Measurements from ENCODE around the gene HDLBP.

The HDLBP gene

DNA sequence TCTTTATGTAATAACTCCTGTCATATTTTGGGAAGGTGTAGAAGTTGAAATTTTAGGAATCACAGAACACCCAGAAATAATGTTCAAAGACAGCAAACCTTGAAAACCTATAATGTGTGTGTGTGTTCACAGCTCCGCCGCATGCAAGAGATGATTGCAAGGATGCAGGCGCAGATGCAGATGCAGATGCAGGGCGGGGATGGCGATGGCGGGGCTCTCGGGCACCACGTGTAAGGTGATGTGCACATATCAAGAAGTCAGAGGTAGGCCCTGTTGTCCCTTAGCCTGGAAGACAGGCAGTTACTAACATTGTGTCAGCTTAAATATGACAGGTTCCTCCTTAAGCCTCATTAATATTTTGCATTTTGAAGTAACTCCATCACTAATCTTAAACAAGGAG, 34.5 kb upstream of the HDLBP start:
- H3K27ac ChIP-seq, result no peak overlapping the region
- TF ChIP-seq, protein P1, sequence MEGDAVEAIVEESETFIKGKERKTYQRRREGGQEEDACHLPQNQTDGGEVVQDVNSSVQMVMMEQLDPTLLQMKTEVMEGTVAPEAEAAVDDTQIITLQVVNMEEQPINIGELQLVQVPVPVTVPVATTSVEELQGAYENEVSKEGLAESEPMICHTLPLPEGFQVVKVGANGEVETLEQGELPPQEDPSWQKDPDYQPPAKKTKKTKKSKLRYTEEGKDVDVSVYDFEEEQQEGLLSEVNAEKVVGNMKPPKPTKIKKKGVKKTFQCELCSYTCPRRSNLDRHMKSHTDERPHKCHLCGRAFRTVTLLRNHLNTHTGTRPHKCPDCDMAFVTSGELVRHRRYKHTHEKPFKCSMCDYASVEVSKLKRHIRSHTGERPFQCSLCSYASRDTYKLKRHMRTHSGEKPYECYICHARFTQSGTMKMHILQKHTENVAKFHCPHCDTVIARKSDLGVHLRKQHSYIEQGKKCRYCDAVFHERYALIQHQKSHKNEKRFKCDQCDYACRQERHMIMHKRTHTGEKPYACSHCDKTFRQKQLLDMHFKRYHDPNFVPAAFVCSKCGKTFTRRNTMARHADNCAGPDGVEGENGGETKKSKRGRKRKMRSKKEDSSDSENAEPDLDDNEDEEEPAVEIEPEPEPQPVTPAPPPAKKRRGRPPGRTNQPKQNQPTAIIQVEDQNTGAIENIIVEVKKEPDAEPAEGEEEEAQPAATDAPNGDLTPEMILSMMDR (IDR thresholded peaks at IDR 0.05), result no peak
- H3K4me3 ChIP-seq, result no peak overlapping the region
- no peak for DNase-seq (ENCODE audit: low spot score)

DNA sequence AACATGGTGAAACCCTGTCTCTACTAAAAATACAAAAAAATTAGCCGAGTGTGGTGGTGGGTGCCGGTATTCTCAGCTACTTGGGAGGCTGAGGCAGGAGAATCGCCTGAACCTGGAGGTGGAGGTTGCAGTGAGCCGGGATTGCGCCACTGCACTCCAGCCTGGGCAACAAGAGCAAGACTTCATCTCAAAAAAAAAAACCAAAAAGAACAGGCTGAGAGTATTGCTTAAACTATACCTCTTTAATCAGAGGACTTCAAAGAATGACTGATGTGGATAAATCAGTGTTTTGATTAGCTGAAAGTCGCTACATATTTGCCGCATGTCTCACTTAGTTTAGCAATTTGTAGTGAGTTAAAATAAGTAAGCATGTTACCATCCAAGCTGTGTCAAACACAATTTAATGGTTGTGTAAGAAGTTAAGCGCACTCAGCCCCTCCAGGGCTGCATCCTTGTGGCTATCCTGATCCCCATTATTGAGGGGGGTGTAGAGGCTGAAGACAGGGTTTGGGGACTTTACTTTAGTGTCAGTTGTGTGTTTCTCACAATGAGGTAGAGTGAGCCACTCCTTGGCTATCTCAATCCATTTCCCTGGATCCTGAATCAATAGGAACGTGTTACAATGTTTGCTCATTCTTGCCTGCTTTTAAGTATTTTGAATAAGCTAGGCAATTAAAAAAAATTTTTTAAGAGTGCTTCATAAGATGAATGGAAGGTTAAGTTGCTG, 29.6 kb upstream of the HDLBP start:
- H3K27ac ChIP-seq, result no peak overlapping the region
- no peak for DNase-seq (ENCODE audit: low spot score)
- no peak overlapping the region for H3K4me3 ChIP-seq
- TF ChIP-seq, protein P1 (IDR thresholded peaks at IDR 0.05), result no peak

DNA sequence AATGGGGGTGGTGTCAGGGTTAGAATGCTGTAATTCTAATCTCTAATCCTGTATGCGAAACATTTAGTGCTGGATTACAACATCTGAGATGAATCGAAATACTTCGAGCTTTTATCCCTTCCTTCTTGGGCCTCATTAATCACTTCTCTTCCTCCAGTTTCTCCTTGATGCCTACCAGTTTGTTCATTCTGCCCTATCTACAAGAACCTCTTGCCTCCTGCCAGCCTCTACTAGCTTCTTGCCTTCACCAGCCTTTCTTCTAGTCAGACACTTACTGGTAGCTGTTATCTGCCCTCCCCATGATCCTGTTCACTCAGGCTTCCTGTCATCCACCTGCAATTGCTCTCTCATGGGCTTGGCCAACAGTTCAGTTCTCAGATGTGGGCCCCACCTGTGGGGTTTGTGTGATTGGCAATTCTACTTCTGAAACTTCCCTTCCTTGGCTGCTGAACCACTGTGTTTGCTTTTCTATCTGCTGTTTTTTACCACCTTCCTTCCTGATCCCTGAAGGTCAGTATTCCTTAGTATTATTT, 25.2 kb upstream of the HDLBP start:
- TF ChIP-seq, protein P1 (IDR thresholded peaks at IDR 0.05), result no peak
- no peak for DNase-seq (ENCODE audit: low spot score)
- Histone ChIP-seq H3K27ac (peak overlapping the region in 1 of 2 donors; percentile 44), H3K4me3 (no peak overlapping the region)

DNA sequence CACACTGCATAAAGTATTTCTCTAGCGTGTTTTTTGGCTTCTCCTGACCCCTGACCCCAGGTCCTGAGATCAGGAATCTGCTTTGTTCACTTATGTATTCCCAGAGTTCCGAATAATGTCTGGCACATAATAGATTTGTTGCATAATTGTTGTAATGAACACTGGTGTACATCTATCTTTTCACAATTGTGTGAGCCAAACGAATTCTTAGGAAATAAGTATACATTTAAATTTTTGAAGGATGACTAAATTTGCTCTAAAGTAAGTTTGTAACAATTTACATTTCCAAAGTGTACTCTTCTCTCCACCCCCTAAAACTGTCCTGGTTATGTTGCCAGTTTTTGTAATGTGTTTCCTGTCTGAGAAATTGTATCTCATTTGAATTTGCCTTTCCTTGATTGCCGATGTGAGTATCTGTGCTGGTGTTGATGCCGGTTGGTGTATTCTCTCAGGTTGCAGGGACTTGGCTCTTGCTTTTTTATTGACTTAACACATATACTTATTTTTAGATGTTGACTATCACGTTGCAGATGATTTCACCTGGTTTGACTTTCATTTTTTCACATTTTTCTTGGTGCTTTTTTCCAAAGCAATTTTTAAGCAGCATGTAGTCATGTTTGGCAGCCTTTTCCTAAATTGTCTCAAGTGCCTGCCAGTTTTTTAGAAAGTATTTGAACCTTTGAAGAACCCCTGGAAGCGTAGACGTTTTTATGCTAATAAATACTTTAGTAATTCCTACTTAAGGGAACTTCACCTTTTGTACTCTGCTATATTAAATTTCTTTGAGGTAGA, 24.6 kb upstream of the HDLBP start:
- no peak overlapping the region for H3K27ac ChIP-seq
- TF ChIP-seq, protein P1 (IDR thresholded peaks at IDR 0.05), result no peak

DNA sequence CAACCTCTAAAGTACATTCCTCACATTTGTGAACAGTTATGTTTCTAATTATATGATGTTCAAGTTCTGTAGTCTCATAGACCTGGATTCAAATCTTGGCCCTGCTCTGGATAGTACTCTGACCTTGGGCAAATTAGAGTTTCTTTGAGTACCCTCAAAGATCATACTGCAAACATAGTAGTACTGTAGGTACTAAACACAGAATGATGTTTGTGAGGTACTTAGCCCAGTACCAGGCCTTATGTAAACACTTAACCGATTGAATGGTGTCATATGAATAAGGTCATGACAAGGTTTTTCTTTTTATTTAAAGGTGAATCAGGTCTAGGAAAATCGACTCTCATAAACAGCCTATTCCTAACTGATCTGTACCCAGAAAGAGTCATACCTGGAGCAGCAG, 19.3 kb upstream of the HDLBP start:
- Histone ChIP-seq H3K27ac (no peak overlapping the region), H3K4me3 (no peak overlapping the region)
- TF ChIP-seq, protein P1 (IDR thresholded peaks at IDR 0.05), result no peak
- no peak for DNase-seq (ENCODE audit: low spot score)

More for the DNA sequence above, 24.6 kb upstream of the HDLBP start:
- no peak overlapping the region for H3K4me3 ChIP-seq
- DNase-seq (ENCODE audit: low spot score), result no peak

DNA sequence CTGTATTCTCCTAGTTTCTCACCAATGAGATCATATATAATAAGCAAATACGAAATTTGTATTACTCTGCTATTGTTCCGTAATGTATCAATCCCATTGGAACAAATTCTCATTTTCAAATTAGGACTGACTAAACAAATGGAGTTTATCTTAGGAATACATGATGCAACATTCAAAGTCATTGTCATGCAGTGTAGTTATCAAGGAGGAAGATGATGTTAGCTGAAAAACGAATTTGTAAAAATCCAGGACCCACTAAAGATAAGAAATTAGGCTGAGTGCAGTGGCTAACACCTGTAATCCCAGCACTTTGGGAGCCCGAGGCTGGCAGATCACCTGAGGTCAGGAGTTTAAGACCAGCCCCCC, 15.1 kb upstream of the HDLBP start:
- DNase-seq (ENCODE audit: low spot score), result no peak
- no peak overlapping the region for H3K27ac ChIP-seq
- no peak overlapping the region for H3K4me3 ChIP-seq
- TF ChIP-seq, protein P1 (IDR thresholded peaks at IDR 0.05), result no peak

Data from coronary artery (tissue), 2 donors.